ENCODE results near the gene MAPK10.

DNA sequence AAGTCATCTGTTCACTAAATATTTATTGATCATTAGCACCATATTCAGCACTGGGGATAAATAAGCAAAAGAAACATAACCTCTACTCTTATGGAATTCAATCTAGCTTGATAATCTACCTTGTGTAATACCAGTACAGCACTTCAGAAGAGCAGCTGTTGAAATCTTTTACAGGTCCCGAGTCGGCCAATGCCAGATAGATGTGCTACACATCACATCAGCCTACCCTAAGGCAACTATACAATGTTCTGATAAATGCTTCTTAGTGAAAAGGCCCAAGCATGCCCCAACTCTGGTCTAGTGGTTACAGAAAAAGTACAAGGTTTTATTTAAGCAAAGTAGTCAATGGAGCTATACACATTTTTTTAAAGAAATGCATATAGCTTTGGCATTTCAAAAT lies 68.7 kb downstream of the MAPK10 start:
- TF ChIP-seq, protein P1, sequence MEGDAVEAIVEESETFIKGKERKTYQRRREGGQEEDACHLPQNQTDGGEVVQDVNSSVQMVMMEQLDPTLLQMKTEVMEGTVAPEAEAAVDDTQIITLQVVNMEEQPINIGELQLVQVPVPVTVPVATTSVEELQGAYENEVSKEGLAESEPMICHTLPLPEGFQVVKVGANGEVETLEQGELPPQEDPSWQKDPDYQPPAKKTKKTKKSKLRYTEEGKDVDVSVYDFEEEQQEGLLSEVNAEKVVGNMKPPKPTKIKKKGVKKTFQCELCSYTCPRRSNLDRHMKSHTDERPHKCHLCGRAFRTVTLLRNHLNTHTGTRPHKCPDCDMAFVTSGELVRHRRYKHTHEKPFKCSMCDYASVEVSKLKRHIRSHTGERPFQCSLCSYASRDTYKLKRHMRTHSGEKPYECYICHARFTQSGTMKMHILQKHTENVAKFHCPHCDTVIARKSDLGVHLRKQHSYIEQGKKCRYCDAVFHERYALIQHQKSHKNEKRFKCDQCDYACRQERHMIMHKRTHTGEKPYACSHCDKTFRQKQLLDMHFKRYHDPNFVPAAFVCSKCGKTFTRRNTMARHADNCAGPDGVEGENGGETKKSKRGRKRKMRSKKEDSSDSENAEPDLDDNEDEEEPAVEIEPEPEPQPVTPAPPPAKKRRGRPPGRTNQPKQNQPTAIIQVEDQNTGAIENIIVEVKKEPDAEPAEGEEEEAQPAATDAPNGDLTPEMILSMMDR (conservative IDR thresholded peaks at IDR 0.05; ENCODE audit: low read length) = no peak
- no peak for TF ChIP-seq EZH2phosphoT487 (IDR thresholded peaks at IDR 0.05; ENCODE audit: borderline replicate concordance)

All from Loucy (cell line).